ENCODE measurements around the gene PSMA2.

Gene PSMA2

GRCh38 chr7:42931834-42932651 is at the start of gene PSMA2, which contains the start of gene MRPL32:
Gene PSMA2 (minus strand): TSS chr7:42932174. CDS start chr7:42932158, 16 bp downstream.
Gene MRPL32 (plus strand): TSS chr7:42932376. CDS start chr7:42932387, 11 bp downstream.
- DNase-seq: peak; percentile 97

- DNase-seq: no peak
Measured at GRCh38 chr7:42981601-42982000, 49.6 kb upstream of the PSMA2 start.

- DNase-seq: no peak
Measured at GRCh38 chr7:42980514-42980913, 48.5 kb upstream of the PSMA2 start.

- no peak for DNase-seq
Measured at GRCh38 chr7:42980084-42980483, 48.1 kb upstream of the PSMA2 start.

- no peak for DNase-seq
Measured at GRCh38 chr7:42978496-42978895, 46.5 kb upstream of the PSMA2 start.

GRCh38 chr7:42976371-42976770 is 44.4 kb upstream of the PSMA2 start:
- DNase-seq: no peak

GRCh38 chr7:42972699-42973500 is 40.9 kb upstream of the PSMA2 start:
- no peak for DNase-seq

- no peak for DNase-seq
Measured at GRCh38 chr7:42967391-42967790, 35.4 kb upstream of the PSMA2 start.

- DNase-seq: peak in 1 of 2 experiments; percentile 1
Measured at GRCh38 chr7:42964849-42965805, 33.2 kb upstream of the PSMA2 start.

GRCh38 chr7:42964293-42964692 is 32.3 kb upstream of the PSMA2 start:
- no peak for DNase-seq

GRCh38 chr7:42961170-42961569 is 29.2 kb upstream of the PSMA2 start:
- no peak for DNase-seq

GRCh38 chr7:42960762-42961161 is 28.8 kb upstream of the PSMA2 start:
- no peak for DNase-seq

GRCh38 chr7:42959549-42959948 is 27.6 kb upstream of the PSMA2 start:
- no peak for DNase-seq

GRCh38 chr7:42956062-42956461 is 24.1 kb upstream of the PSMA2 start:
- no peak for DNase-seq

- no peak for DNase-seq
Measured at GRCh38 chr7:42953994-42954393, 22.0 kb upstream of the PSMA2 start.

GRCh38 chr7:42952328-42952727 is 20.4 kb upstream of the PSMA2 start:
- DNase-seq: no peak

- DNase-seq: no peak
Measured at GRCh38 chr7:42950417-42950816, 18.4 kb upstream of the PSMA2 start.

GRCh38 chr7:42947521-42947920 is 15.5 kb upstream of the PSMA2 start:
- no peak for DNase-seq

- DNase-seq: no peak
Measured at GRCh38 chr7:42946627-42946950, 14.6 kb upstream of the PSMA2 start.

- no peak for DNase-seq
Measured at GRCh38 chr7:42945821-42946626, 14.1 kb upstream of the PSMA2 start.

- peak; percentile 48 for DNase-seq
Measured at GRCh38 chr7:42940985-42941847, 9.2 kb upstream of the PSMA2 start.

All from AML-193 (cell line).